ENCODE measurements around the gene ARMC2.
"Not testable (repeated sequence)": the region's sequence is repeated elsewhere in the genome, so short reads cannot be mapped to it uniquely, and the experiment has no call there.

ARMC2 gene

DNA sequence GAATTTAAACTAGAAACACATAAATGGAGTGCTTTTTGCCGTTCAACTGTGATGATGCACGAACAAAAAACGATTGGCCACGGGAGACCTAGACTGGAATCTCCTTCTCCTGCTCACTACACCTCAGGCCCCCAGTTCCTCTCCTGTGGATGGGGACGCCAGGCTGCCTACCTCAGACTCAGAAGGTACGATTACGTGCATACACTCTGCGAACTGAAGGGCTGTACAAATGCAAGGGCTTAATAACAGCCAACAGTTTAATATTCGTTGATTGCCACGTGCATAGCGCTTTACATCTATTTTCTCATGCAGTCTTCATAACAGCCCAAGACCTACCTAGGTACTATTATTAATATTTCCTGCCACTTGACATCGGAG lies 495 bp upstream of the ARMC2 start:
- DNase-seq (ENCODE audit: low read depth), result no peak
- no peaks in the 10 kb centered on the region for H3K9me3 ChIP-seq (ENCODE audit: control insufficient read depth, low read length)
- H3K9ac ChIP-seq (ENCODE audit: low read length), result peak overlapping the region; percentile 94
- no peaks in the 10 kb centered on the region for H3K27me3 ChIP-seq (replicated peaks; ENCODE audit: control insufficient read depth, insufficient read depth, low read length)
- H3K4me1 ChIP-seq (ENCODE audit: control insufficient read depth, insufficient read depth, low read length), result peaks cover 34% of the 10 kb centered on the region
- H3K36me3 ChIP-seq (ENCODE audit: control insufficient read depth, insufficient read depth, low read length, severe bottlenecking), result no peaks in the 10 kb centered on the region
- peak overlapping the region; percentile 94 for H3K4me3 ChIP-seq (ENCODE audit: low read length)

DNA sequence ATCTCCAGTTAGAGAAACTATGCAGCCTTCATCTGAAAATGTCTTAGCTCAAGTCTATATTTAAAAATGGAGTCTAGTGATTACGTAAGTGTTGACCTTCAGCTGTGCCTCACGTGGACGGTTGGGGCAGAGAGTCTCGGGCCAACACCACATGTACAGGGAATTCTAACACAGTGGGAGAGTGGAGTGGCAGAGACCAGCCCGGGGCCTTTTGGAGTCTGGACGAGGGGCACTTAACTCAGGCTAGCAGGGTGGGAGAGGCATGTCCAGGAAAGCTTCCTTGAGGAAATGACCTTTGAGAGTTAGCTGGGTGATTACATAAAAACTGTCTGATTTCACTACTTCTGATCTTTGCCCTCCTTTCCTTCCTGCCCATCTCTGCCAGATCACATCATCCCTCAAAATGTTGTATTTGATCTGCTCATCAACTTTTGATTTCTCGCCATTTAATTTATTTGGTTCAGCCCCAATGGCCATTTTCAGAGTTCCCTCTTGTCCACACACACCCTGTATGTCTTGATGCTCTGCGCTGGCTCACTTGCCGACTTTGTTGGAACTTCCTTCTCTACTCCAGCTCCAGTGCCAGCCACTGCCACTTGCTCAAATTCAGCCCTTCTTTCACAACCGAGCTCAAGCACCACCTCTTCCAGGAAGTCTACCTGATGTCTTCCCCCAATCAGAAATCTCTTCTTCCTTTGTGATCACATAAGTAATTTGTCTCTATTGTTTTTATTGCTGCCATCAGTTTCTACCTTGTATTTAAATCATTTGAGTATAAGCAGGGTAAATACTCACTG lies 2.6 kb downstream of the ARMC2 start:
- H3K9me3 ChIP-seq (ENCODE audit: control insufficient read depth, low read length), result no peaks in the 10 kb centered on the region
- H3K36me3 ChIP-seq (ENCODE audit: control insufficient read depth, insufficient read depth, low read length, severe bottlenecking), result peaks cover 15% of the 10 kb centered on the region

DNA sequence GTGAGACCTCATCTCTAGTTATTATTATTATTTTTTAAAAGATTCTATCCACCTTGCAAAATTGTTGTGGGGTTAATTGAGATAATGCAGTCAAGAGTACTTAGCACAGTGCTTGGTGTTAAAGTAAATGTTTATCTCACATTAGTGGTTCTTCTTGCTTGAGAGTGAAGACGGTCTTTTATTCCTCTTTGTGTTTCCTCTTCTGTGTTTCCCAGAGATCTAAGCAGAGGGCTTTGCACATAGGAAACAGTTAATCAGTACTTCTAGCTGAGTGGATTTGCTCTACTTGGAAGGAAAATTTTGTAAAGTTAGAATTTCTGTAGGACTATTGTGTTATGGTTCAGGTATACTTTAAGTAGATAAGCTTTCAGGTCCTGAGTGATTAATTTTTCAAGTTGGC lies 3.5 kb downstream of the ARMC2 start:
- Histone ChIP-seq H3K4me3 (ENCODE audit: low read length) (no peak overlapping the region), H3K27me3 (replicated peaks; ENCODE audit: control insufficient read depth, insufficient read depth, low read length) (no peaks in the 10 kb centered on the region)
- DNase-seq (ENCODE audit: low read depth), result no peak

More for the DNA sequence above, 2.6 kb downstream of the ARMC2 start:
- Histone ChIP-seq H3K9ac (ENCODE audit: low read length) (peak overlapping the region; percentile 94), H3K4me1 (ENCODE audit: control insufficient read depth, insufficient read depth, low read length) (peaks cover 29% of the 10 kb centered on the region), H3K4me3 (ENCODE audit: low read length) (peak overlapping the region; percentile 17), H3K27me3 (replicated peaks; ENCODE audit: control insufficient read depth, insufficient read depth, low read length) (no peaks in the 10 kb centered on the region)
- peak; percentile 49 for DNase-seq (ENCODE audit: low read depth)

DNA sequence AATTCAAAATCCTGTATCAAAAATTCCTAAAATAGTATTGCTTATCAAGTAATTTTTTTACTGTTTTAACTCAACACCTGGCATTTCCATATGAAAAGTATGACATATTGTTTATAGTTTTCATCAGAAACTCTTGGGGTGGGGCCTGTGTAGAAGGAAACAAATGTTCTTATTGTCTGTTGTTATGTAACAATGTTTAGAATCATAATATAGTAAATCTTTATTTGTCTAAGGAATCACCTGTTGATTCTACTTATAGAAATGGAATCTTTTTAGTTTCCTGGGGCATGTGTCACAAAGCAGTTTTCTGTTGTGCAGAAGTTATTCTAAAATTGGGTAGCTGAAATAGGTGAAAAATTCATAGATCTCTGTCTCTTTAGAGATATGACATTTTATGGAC lies 4.9 kb downstream of the ARMC2 start:
- Histone ChIP-seq H3K27me3 (replicated peaks; ENCODE audit: control insufficient read depth, insufficient read depth, low read length) (no peaks in the 10 kb centered on the region), H3K9me3 (ENCODE audit: control insufficient read depth, low read length) (peaks cover 11% of the 10 kb centered on the region)
- DNase-seq (ENCODE audit: low read depth), result no peak

More for the DNA sequence above, 3.5 kb downstream of the ARMC2 start:
- peaks cover 24% of the 10 kb centered on the region for H3K36me3 ChIP-seq (ENCODE audit: control insufficient read depth, insufficient read depth, low read length, severe bottlenecking)
- no peak overlapping the region for H3K9ac ChIP-seq (ENCODE audit: low read length)
- peaks cover under 1% of the 10 kb centered on the region for H3K9me3 ChIP-seq (ENCODE audit: control insufficient read depth, low read length)
- H3K4me1 ChIP-seq (ENCODE audit: control insufficient read depth, insufficient read depth, low read length), result peaks cover 29% of the 10 kb centered on the region

DNA sequence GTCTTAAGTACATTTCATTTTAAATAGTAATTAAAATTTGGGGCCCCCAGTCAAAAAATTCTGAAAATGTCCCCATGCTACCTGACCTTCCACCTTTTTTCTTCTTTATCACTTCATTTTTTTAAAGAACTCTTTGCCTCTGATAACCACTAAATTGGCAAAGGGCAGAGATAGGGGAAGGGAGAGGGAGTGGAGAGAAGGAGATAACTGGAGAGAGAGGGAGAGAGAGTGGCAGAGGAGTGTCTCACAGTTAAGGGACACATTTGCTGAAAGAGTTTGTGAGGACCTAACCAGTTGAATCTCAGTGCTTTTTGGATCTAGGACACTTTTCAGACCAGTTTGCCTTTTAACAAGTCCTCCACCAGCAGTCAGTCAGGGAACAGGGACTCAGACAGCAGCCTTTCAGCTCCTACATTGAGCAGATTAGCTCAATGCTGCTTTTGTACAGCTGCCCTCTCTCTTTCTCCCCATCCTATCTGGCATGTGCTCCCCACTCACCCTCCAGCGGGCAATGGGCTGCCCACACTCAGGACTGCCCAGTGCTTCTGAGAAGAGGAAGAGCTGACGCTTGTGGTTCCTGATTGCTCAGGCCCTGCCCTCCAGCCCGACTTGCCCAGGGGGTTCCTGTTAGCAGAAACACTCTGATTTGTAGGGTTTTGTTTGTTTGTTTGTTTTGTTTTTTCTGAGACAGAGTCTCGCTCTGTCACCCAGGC lies 14.4 kb downstream of the ARMC2 start:
- Histone ChIP-seq H3K36me3 (ENCODE audit: control insufficient read depth, insufficient read depth, low read length, severe bottlenecking) (peaks cover 55% of the 10 kb centered on the region), H3K9ac (ENCODE audit: low read length) (no peak overlapping the region), H3K4me3 (ENCODE audit: low read length) (no peak overlapping the region), H3K27me3 (replicated peaks; ENCODE audit: control insufficient read depth, insufficient read depth, low read length) (no peaks in the 10 kb centered on the region), H3K4me1 (ENCODE audit: control insufficient read depth, insufficient read depth, low read length) (peaks cover 16% of the 10 kb centered on the region), H3K9me3 (ENCODE audit: control insufficient read depth, low read length) (peaks cover 2% of the 10 kb centered on the region)
- DNase-seq (ENCODE audit: low read depth), result no peak

More for the DNA sequence above, 4.9 kb downstream of the ARMC2 start:
- Histone ChIP-seq H3K36me3 (ENCODE audit: control insufficient read depth, insufficient read depth, low read length, severe bottlenecking) (peaks cover 37% of the 10 kb centered on the region), H3K4me1 (ENCODE audit: control insufficient read depth, insufficient read depth, low read length) (peaks cover 25% of the 10 kb centered on the region), H3K4me3 (ENCODE audit: low read length) (no peak overlapping the region), H3K9ac (ENCODE audit: low read length) (no peak overlapping the region)

DNA sequence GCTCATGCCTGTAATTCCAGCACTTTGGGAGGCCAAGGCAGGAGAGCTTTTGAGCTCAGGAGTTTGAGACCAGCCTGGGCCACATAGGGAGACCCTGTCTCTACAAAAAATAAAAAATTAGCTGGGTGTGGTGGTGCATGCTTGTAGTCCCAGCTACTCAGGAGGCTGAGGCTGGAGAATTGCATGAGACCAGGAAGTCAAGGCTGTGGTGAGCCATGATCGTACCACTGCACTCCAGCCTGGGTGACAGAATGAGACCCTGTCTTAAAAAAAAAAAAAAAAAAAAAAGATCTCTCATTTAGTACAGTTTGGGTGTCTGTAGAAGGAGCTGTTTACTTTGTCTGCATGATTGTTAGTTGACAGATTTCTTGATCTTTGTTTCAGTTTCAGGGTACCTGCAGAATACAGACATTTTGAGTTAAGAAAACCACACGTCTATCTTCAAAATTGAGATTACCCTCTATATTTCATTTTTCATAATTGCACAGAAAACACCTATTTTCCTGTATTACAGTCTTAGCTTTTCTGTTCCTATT lies 17.6 kb downstream of the ARMC2 start:
- peaks cover 34% of the 10 kb centered on the region for H3K36me3 ChIP-seq (ENCODE audit: control insufficient read depth, insufficient read depth, low read length, severe bottlenecking)
- H3K9me3 ChIP-seq (ENCODE audit: control insufficient read depth, low read length), result not testable (repeated sequence)

DNA sequence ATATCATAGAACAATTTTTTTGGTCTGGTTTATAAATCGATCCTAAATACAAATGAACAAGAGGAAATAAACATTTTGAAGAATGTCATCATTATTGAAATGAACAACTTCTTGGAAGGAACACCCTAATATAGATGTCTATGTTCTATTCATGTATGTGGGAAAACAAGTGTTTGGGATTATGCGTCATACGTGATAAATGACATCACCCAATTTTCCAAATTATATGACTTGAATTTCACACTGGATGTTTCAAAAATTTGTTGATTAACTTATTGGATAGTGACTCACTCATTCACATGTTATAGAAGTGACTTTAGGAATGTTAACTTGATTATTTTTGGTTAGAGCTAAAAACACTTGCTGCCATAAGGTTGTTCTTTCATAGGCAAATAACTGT lies 18.6 kb downstream of the ARMC2 start:
- no peak for DNase-seq (ENCODE audit: low read depth)
- H3K4me1 ChIP-seq (ENCODE audit: control insufficient read depth, insufficient read depth, low read length), result peaks cover 32% of the 10 kb centered on the region
- H3K27me3 ChIP-seq (replicated peaks; ENCODE audit: control insufficient read depth, insufficient read depth, low read length), result no peaks in the 10 kb centered on the region
- no peak overlapping the region for H3K4me3 ChIP-seq (ENCODE audit: low read length)
- H3K36me3 ChIP-seq (ENCODE audit: control insufficient read depth, insufficient read depth, low read length, severe bottlenecking), result peaks cover 25% of the 10 kb centered on the region
- H3K9ac ChIP-seq (ENCODE audit: low read length), result no peak overlapping the region
- H3K9me3 ChIP-seq (ENCODE audit: control insufficient read depth, low read length), result no peaks in the 10 kb centered on the region

More for the DNA sequence above, 17.6 kb downstream of the ARMC2 start:
- peaks cover 27% of the 10 kb centered on the region for H3K4me1 ChIP-seq (ENCODE audit: control insufficient read depth, insufficient read depth, low read length)
- not testable (repeated sequence) for DNase-seq (ENCODE audit: low read depth); H3K9ac ChIP-seq (ENCODE audit: low read length); H3K4me3 ChIP-seq (ENCODE audit: low read length); H3K27me3 ChIP-seq (replicated peaks; ENCODE audit: control insufficient read depth, insufficient read depth, low read length)

DNA sequence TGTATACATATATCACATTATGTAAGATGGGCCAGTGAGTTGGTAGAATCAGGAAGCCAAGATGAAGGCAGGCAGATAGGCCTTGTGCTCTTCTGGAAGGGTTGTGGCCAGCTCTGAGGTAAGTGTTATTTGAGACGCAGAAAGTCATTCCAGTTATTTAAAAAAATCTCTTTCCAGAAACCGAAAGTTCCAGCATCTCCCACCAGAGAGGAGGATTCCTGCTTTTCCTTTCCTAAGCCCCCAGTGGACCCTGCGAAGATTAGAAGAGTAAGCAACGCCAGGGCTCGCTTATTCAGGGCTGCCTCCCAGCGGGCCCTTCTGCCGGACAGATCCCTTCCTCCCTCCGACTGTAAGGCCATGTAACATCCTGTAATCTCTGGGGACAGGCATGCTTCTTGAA lies 20.4 kb downstream of the ARMC2 start:
- DNase-seq (ENCODE audit: low read depth), result no peak
- Histone ChIP-seq H3K9ac (ENCODE audit: low read length) (peak overlapping the region; percentile 63), H3K4me3 (ENCODE audit: low read length) (peak overlapping the region; percentile 18), H3K36me3 (ENCODE audit: control insufficient read depth, insufficient read depth, low read length, severe bottlenecking) (peaks cover 13% of the 10 kb centered on the region), H3K4me1 (ENCODE audit: control insufficient read depth, insufficient read depth, low read length) (peaks cover 51% of the 10 kb centered on the region), H3K27me3 (replicated peaks; ENCODE audit: control insufficient read depth, insufficient read depth, low read length) (no peaks in the 10 kb centered on the region), H3K9me3 (ENCODE audit: control insufficient read depth, low read length) (no peaks in the 10 kb centered on the region)

DNA sequence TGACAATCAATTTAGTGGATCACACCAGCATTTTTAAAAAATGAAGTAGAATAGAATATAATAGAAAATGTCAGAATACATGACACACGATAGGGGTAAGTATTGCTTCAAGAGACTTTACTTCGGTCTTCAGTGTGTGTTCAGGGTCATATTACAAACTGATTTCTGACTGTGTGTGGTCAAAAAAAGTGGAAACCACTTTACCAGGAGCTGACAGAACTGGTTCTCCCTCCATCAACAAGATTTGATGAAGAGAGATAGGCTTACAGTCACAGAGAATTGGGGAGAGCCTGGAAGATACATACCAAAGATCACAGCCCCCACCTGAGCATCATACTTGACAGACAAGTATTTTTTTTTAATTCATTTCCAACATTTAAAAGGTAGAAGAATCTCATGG lies 21.7 kb downstream of the ARMC2 start:
- Histone ChIP-seq H3K9ac (ENCODE audit: low read length) (no peak overlapping the region), H3K36me3 (ENCODE audit: control insufficient read depth, insufficient read depth, low read length, severe bottlenecking) (peaks cover 7% of the 10 kb centered on the region), H3K9me3 (ENCODE audit: control insufficient read depth, low read length) (no peaks in the 10 kb centered on the region), H3K4me1 (ENCODE audit: control insufficient read depth, insufficient read depth, low read length) (peaks cover 62% of the 10 kb centered on the region), H3K4me3 (ENCODE audit: low read length) (no peak overlapping the region), H3K27me3 (replicated peaks; ENCODE audit: control insufficient read depth, insufficient read depth, low read length) (no peaks in the 10 kb centered on the region)
- DNase-seq (ENCODE audit: low read depth), result no peak

DNA sequence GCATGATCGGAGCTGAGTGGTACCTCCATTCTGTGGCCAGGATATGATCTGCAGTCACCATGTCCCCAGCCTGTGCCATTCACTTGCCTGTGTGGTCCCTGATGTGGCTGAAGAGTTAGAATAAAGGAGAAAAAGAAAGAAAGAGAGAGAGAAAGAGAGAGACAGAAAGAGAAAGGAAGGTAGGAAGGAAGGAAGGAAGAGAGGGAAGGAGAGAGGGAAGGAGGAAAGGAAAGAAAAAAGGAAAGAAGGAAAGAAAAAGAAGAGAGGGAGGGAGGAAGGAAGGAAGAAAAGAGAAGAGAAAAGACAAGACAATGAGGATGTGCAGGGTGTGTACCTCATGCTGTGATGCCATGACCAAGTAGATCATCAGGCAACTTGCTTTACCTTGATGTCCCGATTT lies 22.1 kb downstream of the ARMC2 start:
- DNase-seq (ENCODE audit: low read depth), result no peak
- Histone ChIP-seq H3K4me1 (ENCODE audit: control insufficient read depth, insufficient read depth, low read length) (peaks cover 62% of the 10 kb centered on the region), H3K9ac (ENCODE audit: low read length) (no peak overlapping the region), H3K4me3 (ENCODE audit: low read length) (no peak overlapping the region), H3K36me3 (ENCODE audit: control insufficient read depth, insufficient read depth, low read length, severe bottlenecking) (peaks cover 7% of the 10 kb centered on the region), H3K9me3 (ENCODE audit: control insufficient read depth, low read length) (no peaks in the 10 kb centered on the region), H3K27me3 (replicated peaks; ENCODE audit: control insufficient read depth, insufficient read depth, low read length) (no peaks in the 10 kb centered on the region)

DNA sequence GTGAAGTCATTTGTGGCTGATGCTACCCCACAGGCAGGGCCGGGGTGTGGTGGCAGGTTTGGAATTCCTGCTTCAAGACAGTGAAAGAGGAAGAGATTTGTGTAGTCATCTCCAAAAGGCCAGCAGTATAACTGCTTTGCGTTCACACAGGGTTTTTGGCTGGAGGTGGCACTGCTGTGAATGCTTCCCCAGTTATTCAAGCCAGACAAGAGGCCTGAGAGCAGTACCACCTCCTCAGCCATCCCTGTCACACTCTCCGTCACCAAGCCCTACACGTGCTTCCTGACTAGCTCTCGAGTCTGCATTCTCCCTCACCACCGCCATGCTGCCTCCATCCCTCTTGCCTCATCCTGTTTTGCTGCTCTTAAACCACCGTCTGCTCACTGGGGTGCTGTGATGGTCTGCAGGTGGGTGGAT lies 23.9 kb downstream of the ARMC2 start:
- Histone ChIP-seq H3K36me3 (ENCODE audit: control insufficient read depth, insufficient read depth, low read length, severe bottlenecking) (peaks cover 7% of the 10 kb centered on the region), H3K27me3 (replicated peaks; ENCODE audit: control insufficient read depth, insufficient read depth, low read length) (no peaks in the 10 kb centered on the region), H3K4me3 (ENCODE audit: low read length) (no peak overlapping the region), H3K9me3 (ENCODE audit: control insufficient read depth, low read length) (no peaks in the 10 kb centered on the region), H3K9ac (ENCODE audit: low read length) (peak overlapping the region; percentile 85), H3K4me1 (ENCODE audit: control insufficient read depth, insufficient read depth, low read length) (peaks cover 67% of the 10 kb centered on the region)
- no peak for DNase-seq (ENCODE audit: low read depth)

Measured in adipocyte (in vitro differentiated cells).